H1 (cell line): ENCODE measurements around the gene RBM34. TPM values are rescaled to one million over a fixed set of nuclear protein-coding genes. Genes with fewer than 3 reads are reported as not detected.

Source experiments
- CTCF ChIA-PET: fragments of 300-600 bp; sonication (Branson Sonifier 250); formaldehyde crosslinking; loops from one replicate; lab custom pipeline; 2021; ENCODE audit not compliant: partially characterized antibody; lab: Charles Lee
- POLR2A ChIA-PET: fragments of 300-600 bp; sonication (Branson Sonifier 250); formaldehyde crosslinking; loops from one replicate; lab custom pipeline; 2021; ENCODE audit warnings: inconsistent platforms; ENCODE audit not compliant: partially characterized antibody; lab: Charles Lee
- DNase-seq, 2 experiments: peaks; one replicate each; pipeline versions ENCODE4 v3.0.0 to v3.0.0-alpha.2; 2010 to 2022; ENCODE audit warnings: low spot score in 2 of 2, low read depth in 1 of 2, mixed read lengths in 1 of 2
- FAIRE-seq: peaks from 2 replicates; lab custom pipeline; 2011; peaks lifted over from hg19 to GRCh38; lab: Jason Lieb, UNC
- H2AFZ ChIP-seq: 2 replicates; pipeline ENCODE4 v1.8.1; 2012; ENCODE audit warnings: low read length, inconsistent platforms
- H2AK5ac ChIP-seq: 2 replicates; pipeline ENCODE4 v1.6.1; 2013; ENCODE audit warnings: low read depth, low read length
- H2BK120ac ChIP-seq: replicated peaks from 2 replicates; pipeline ENCODE3; 2013; ENCODE audit warnings: low read depth, low read length, inconsistent platforms
- H2BK12ac ChIP-seq: 2 replicates; pipeline ENCODE4 v1.6.1; 2013; ENCODE audit warnings: low read depth, low read length
- H2BK15ac ChIP-seq: 2 replicates; pipeline ENCODE4 v1.6.1; 2013; ENCODE audit warnings: low read length
- H2BK20ac ChIP-seq: 2 replicates; pipeline ENCODE4 v1.6.1; 2013; ENCODE audit warnings: low read length
- H2BK5ac ChIP-seq: 2 replicates; pipeline ENCODE4 v1.6.1; 2013; ENCODE audit warnings: low read depth, low read length
- H3K14ac ChIP-seq: 2 replicates; pipeline ENCODE4 v1.6.1; 2013; ENCODE audit warnings: inconsistent platforms; ENCODE audit not compliant: insufficient read length
- H3K18ac ChIP-seq: 2 replicates; pipeline ENCODE4 v1.6.1; 2013; ENCODE audit warnings: low read length; ENCODE audit errors: extremely low read depth
- H3K23ac ChIP-seq: 2 replicates; pipeline ENCODE4 v1.6.1; 2013; ENCODE audit warnings: inconsistent platforms; ENCODE audit not compliant: insufficient read length
- H3K23me2 ChIP-seq: 2 replicates; pipeline ENCODE4 v1.6.1; 2013; ENCODE audit warnings: low read depth, low read length
- H3K27ac ChIP-seq: 2 replicates; pipeline ENCODE4 v1.6.1; 2011; ENCODE audit warnings: low read depth, low read length, inconsistent platforms
- H3K27me3 ChIP-seq, 4 experiments: replicated peaks in 1 of 4; 1 replicate in 1 of 4; 2 replicates in 3 of 4; pipeline versions ENCODE4 v1.6.1 to v1.8.1; 2011 to 2013; ENCODE audit warnings: low read length in 3 of 4, mild to moderate bottlenecking in 3 of 4, inconsistent platforms in 2 of 4, mixed read lengths in 2 of 4, moderate library complexity in 1 of 4; ENCODE audit not compliant: control insufficient read depth in 3 of 4, insufficient read depth in 3 of 4; ENCODE audit errors: extremely low read depth in 1 of 4
- H3K36me3 ChIP-seq, 4 experiments: 2 replicates each; pipeline versions ENCODE4 v1.6.1 to v1.8.1; 2011 to 2013; ENCODE audit warnings: mild to moderate bottlenecking in 4 of 4, low read length in 3 of 4, moderate library complexity in 2 of 4, control low read depth in 1 of 4, inconsistent platforms in 1 of 4; ENCODE audit not compliant: insufficient read depth in 4 of 4, control insufficient read depth in 2 of 4
- H3K4ac ChIP-seq: replicated peaks from 2 replicates; pipeline ENCODE3; 2013; ENCODE audit warnings: low read length, low read depth, mixed read lengths, inconsistent platforms; ENCODE audit not compliant: insufficient read length
- H3K4me1 ChIP-seq, 4 experiments: replicated peaks in 1 of 4; 1 replicate in 1 of 4; 2 replicates in 3 of 4; pipeline versions ENCODE4 v1.6.1 to v1.8.1; 2011 to 2013; ENCODE audit warnings: low read length in 3 of 4, inconsistent platforms in 2 of 4, mixed read lengths in 1 of 4; ENCODE audit not compliant: insufficient read depth in 4 of 4, control insufficient read depth in 3 of 4
- H3K4me2 ChIP-seq, 2 experiments: 2 replicates each; pipeline versions ENCODE4 v1.6.1 to v1.8.1; 2011 to 2013; ENCODE audit warnings: low read depth in 2 of 2, low read length in 2 of 2, control low read depth in 1 of 2, inconsistent platforms in 1 of 2, mild to moderate bottlenecking in 1 of 2; ENCODE audit not compliant: insufficient read depth in 1 of 2
- H3K4me3 ChIP-seq, 4 experiments: fragments of 200-600, 300-600 bp in 1 of 4; sonication (generic), shearing (Covaris generic), sonication (Bioruptor Twin) in 1 of 4; 2 replicates each; pipeline versions ENCODE4 v1.5.1 to v1.8.1; 2011 to 2016; ENCODE audit warnings: low read length in 4 of 4, low read depth in 3 of 4, control low read depth in 2 of 4, inconsistent platforms in 2 of 4, mild to moderate bottlenecking in 2 of 4, mixed read lengths in 1 of 4, moderate library complexity in 1 of 4; ENCODE audit not compliant: insufficient read depth in 2 of 4; ENCODE audit errors: extremely low read depth in 1 of 4
- H3K56ac ChIP-seq: replicated peaks from 2 replicates; pipeline ENCODE3; 2013; ENCODE audit warnings: low read depth, mild to moderate bottlenecking, mixed read lengths, low read length, inconsistent platforms; ENCODE audit not compliant: insufficient read length
- H3K79me1 ChIP-seq: 2 replicates; pipeline ENCODE4 v1.6.1; 2013; ENCODE audit warnings: low read depth, low read length, control low read depth
- H3K79me2 ChIP-seq, 2 experiments: 2 replicates each; pipeline versions ENCODE4 v1.6.1 to v1.8.1; 2012 to 2013; ENCODE audit warnings: low read length in 2 of 2, mild to moderate bottlenecking in 2 of 2, inconsistent platforms in 1 of 2; ENCODE audit not compliant: insufficient read depth in 2 of 2, control insufficient read depth in 1 of 2
- H3K9ac ChIP-seq, 4 experiments: replicated peaks in 1 of 4; 1 replicate in 1 of 4; 2 replicates in 3 of 4; pipeline versions ENCODE4 v1.6.1 to v1.8.1; 2011 to 2013; ENCODE audit warnings: low read depth in 3 of 4, low read length in 3 of 4, control low read depth in 2 of 4, mild to moderate bottlenecking in 2 of 4, moderate library complexity in 2 of 4, inconsistent platforms in 1 of 4; ENCODE audit errors: extremely low read depth in 1 of 4
- H3K9me3 ChIP-seq, 2 experiments: 2 replicates each; pipeline versions ENCODE4 v1.6.1 to v1.8.1; 2012 to 2013; ENCODE audit warnings: mild to moderate bottlenecking in 2 of 2, moderate library complexity in 2 of 2, control low read depth in 1 of 2, inconsistent platforms in 1 of 2, low read depth in 1 of 2, low read length in 1 of 2, mixed read lengths in 1 of 2; ENCODE audit not compliant: insufficient read depth in 2 of 2
- H4K20me1 ChIP-seq, 2 experiments: replicated peaks in 1 of 2; 2 replicates each; pipeline versions ENCODE3 to v1.8.1; 2011 to 2013; ENCODE audit warnings: inconsistent platforms in 2 of 2, low read length in 2 of 2, mild to moderate bottlenecking in 1 of 2; ENCODE audit not compliant: insufficient read depth in 2 of 2, control insufficient read depth in 1 of 2
- H4K5ac ChIP-seq: 2 replicates; pipeline ENCODE4 v1.6.1; 2013; ENCODE audit warnings: low read length, low read depth, mixed read lengths, inconsistent platforms; ENCODE audit not compliant: insufficient read length
- H4K8ac ChIP-seq: 2 replicates; pipeline ENCODE4 v1.8.0; 2013; ENCODE audit warnings: mild to moderate bottlenecking, moderate library complexity, low read length, inconsistent platforms; ENCODE audit not compliant: insufficient read depth; ENCODE audit errors: extremely low read depth
- H4K91ac ChIP-seq: replicated peaks from 2 replicates; pipeline ENCODE3; 2013; ENCODE audit warnings: low read length, mixed read lengths, inconsistent platforms; ENCODE audit not compliant: insufficient read length
- CHD1 ChIP-seq: IDR thresholded peaks from 2 replicates; pipeline ENCODE4 v1.6.1; 2012; ENCODE audit warnings: low read depth, low read length, improper control_type of control experiment
- SP2 ChIP-seq: IDR thresholded peaks from 2 replicates; pipeline ENCODE4 v1.6.1; 2012; ENCODE audit warnings: mild to moderate bottlenecking, low read length, inconsistent platforms
- SUZ12 ChIP-seq: fragments of 200-600 bp; sonication (generic); IDR thresholded peaks from 2 replicates; pipeline ENCODE4 v1.6.1; 2012; ENCODE audit warnings: mild to moderate bottlenecking, inconsistent platforms, low read length, moderate library complexity, mixed read lengths
- WGBS, 2 experiments: shearing (Covaris generic) in 1 of 2; methylation state at CpG; one replicate each; pipeline versions ENCODE4 v1.1.6 to v1.1.7; 2013 to 2015; ENCODE audit warnings: low lambda C conversion rate in 2 of 2, mixed read lengths in 2 of 2, inconsistent platforms in 1 of 2, low coverage in 1 of 2, missing lambda C conversion rate in 1 of 2; ENCODE audit not compliant: insufficient replicate concordance in 2 of 2, insufficient coverage in 1 of 2, insufficient read length in 1 of 2; ENCODE audit errors: extremely low coverage in 1 of 2, missing lambda C conversion rate in 1 of 2; 5-methylcytosine and 5-hydroxymethylcytosine counted together
- polyA plus RNA-seq, 7 experiments: library from polyadenylated mRNA; depleted of rRNA in 3 of 7; stranded (reverse) in 5 of 7; unstranded in 2 of 7; fragments of >200 nt in 5 of 7; fragments of 200-250 nt in 2 of 7; gene quantifications; 1 replicate in 5 of 7; 2 replicates in 1 of 7; 4 replicates in 1 of 7; pipeline versions ENCODE4 v1.2.1 to v1.2.3, GENCODE V29; 2011 to 2013; ENCODE audit warnings: missing spikeins in 2 of 7, mixed read lengths in 2 of 7
- total RNA-seq: library from RNA; stranded (reverse); fragmentation: NEBNext Ultra II Directional; extraction: Animal tissue kit (Norgen Biotek cat#: 25700); gene quantifications from 2 replicates; pipeline ENCODE4 v1.2.1, GENCODE V29; 2021

Gene RBM34
- total and polyA plus RNA-seq, 2 of the 8 experiments (the other 6 are each of a cell fraction or from before 2014, with no cell fraction given): 18.8 to 108 TPM

DNA sequence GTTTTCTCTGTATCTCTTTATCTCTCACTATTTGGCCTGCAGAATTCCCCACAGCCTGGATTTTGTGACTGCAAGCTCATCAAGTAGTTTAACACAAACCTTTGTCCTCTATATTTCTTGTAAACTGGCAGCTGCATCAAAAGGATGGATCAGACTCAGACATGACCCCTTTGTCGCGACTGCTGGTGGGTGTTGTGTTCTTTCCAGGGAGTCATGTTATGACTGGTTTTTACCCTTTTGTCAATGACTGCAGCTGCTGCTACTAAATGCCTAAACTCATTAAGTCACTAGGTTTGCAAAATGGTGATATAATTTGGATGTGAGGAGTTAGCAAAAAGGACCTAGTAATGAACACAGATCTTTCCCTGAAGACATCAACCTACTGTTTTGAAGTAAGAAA, 22.2 kb downstream of the RBM34 start:
- Histone ChIP-seq H2BK5ac (no peak overlapping the region), H3K18ac (no peak overlapping the region), H3K79me2 (peaks cover 0 to 5% of the 10 kb centered on the region in 2 experiments; a peak in 1 of 4 replicates), H3K79me1 (peaks cover 1% of the 10 kb centered on the region), H3K4me2 (no peak overlapping the region)
- TF ChIP-seq SP2 (no peak), CHD1 (no peak), SUZ12 (no peak)
- TF ChIP-seq, all 59 proteins: peak for 0
- Histone ChIP-seq H2BK20ac (no peak overlapping the region), H3K9me3 (no peaks in the 10 kb centered on the region), H3K27me3 (no peaks in the 10 kb centered on the region), H2AFZ (no peak overlapping the region), H3K14ac (no peak overlapping the region), H3K36me3 (peaks cover 24 to 71% (median 49%) of the 10 kb centered on the region in 4 experiments), H3K4ac (no peak overlapping the region), H4K20me1 (peaks cover 3% of the 10 kb centered on the region in 2 experiments), H2BK15ac (no peak overlapping the region), H2BK120ac (no peak overlapping the region), H3K4me3 (no peak overlapping the region), H4K5ac (no peak overlapping the region), H3K4me1 (no peaks in the 10 kb centered on the region), H2BK12ac (no peak overlapping the region), H3K23ac (no peak overlapping the region), H3K23me2 (no peaks in the 10 kb centered on the region), H3K27ac (no peak overlapping the region), H4K8ac (no peak overlapping the region), H3K9ac (no peak overlapping the region), H3K56ac (no peak overlapping the region), H4K91ac (no peak overlapping the region), H2AK5ac (no peak overlapping the region)
- FAIRE-seq (no peak), DNase-seq (peak in 1 of 2 experiments; percentile 16)
- POLR2A ChIA-PET: interaction anchor here (1.1 to 8.0 kb wide), 4 partner anchors 11 to 29 kb away, joined by 4 to 63 read pairs (median 4); partner anchors contain the start of genes RBM34 and TOMM20
- 92% methylated on average over 2 of the region's 2 CpGs; no CpG with 5 or more reads in 1 of the 2 experiments for WGBS, 2 experiments
- CTCF ChIA-PET: interaction anchor here (1.3 to 2.5 kb wide), 3 partner anchors 18 to 34 kb away, joined by 3 to 7 read pairs (median 4); no protein-coding TSS in a partner anchor
